Spleen (tissue), 11 donors: ENCODE data around the gene NOP56. TPM values are rescaled to one million over a fixed set of nuclear protein-coding genes. Genes with fewer than 3 reads are reported as not detected.

Experiments used
- DNase-seq: peaks from one replicate; pipeline ENCODE4 v3.0.0-alpha.2; 2020
- H3K27ac ChIP-seq, 8 donors: fragments of 200-600 bp; sonication (generic) in 7 of 8; 1 replicate in 4 of 8; 2 replicates in 4 of 8; pipeline versions ENCODE4 v1.5.0 to v1.8.0; 2016 to 2021; ENCODE audit warnings: inconsistent platforms in 4 of 8, mild to moderate bottlenecking in 4 of 8, moderate library complexity in 1 of 8
- H3K27me3 ChIP-seq, 7 donors: fragments of 200-600 bp; sonication (generic) in 6 of 7; replicated peaks in 1 of 7; 1 replicate in 4 of 7; 2 replicates in 3 of 7; pipeline versions ENCODE4 v1.5.0 to v1.8.0; 2016 to 2021; ENCODE audit warnings: inconsistent platforms in 3 of 7, mild to moderate bottlenecking in 1 of 7
- H3K36me3 ChIP-seq, 6 donors: fragments of 200-600 bp; sonication (generic) in 5 of 6; 1 replicate in 4 of 6; 2 replicates in 2 of 6; pipeline versions ENCODE4 v1.5.0 to v1.8.0; 2016 to 2021; ENCODE audit warnings: inconsistent platforms in 2 of 6
- H3K4me1 ChIP-seq, 6 donors: fragments of 200-600 bp; sonication (generic) in 5 of 6; 1 replicate in 3 of 6; 2 replicates in 3 of 6; pipeline versions ENCODE4 v1.5.0 to v1.8.0; 2016 to 2021; ENCODE audit warnings: inconsistent platforms in 3 of 6
- H3K4me3 ChIP-seq, 8 donors: fragments of 200-600 bp; sonication (generic) in 7 of 8; 1 replicate in 4 of 8; 2 replicates in 4 of 8; pipeline versions ENCODE4 v1.5.0 to v1.8.0; 2016 to 2021; ENCODE audit warnings: inconsistent platforms in 4 of 8, mild to moderate bottlenecking in 4 of 8, moderate library complexity in 2 of 8
- H3K9me3 ChIP-seq, 8 donors: fragments of 200-600 bp; sonication (generic) in 7 of 8; 1 replicate in 4 of 8; 2 replicates in 4 of 8; pipeline versions ENCODE4 v1.5.0 to v1.8.0; 2016 to 2021; ENCODE audit warnings: inconsistent platforms in 4 of 8
- POLR2A ChIP-seq, 3 donors: fragments of 450-650 bp; IDR thresholded peaks; one replicate each; pipeline ENCODE4 v1.5.1; 2017; ENCODE audit warnings: antibody characterized with exemption in 3 of 3, mild to moderate bottlenecking in 1 of 3
- POLR2AphosphoS5 ChIP-seq, 3 donors: sonication (generic); formaldehyde crosslinking; IDR thresholded peaks; one replicate each; pipeline ENCODE4 v1.5.1; 2017; ENCODE audit warnings: antibody characterized with exemption in 3 of 3
- WGBS, 5 donors: extraction: QIAGEN DNeasy Blood & Tissue Kit in 3 of 5; methylation state at CpG; one replicate each; pipeline versions ENCODE4 v1.1.5 to v1.1.7; 2013 to 2018; 5-methylcytosine and 5-hydroxymethylcytosine counted together
- intact Hi-C: fragments of 100-400 bp; cut with DNase I; formaldehyde crosslinking; loops from one replicate; pipeline ENCODE4 v1.15.0; 2023; ENCODE audit warnings: low total_unique reads
- polyA plus RNA-seq, 3 donors: library from polyadenylated mRNA; stranded (reverse); fragments of 200-250 nt; gene quantifications; one replicate each; pipeline ENCODE4 v1.2.1, GENCODE V29; 2013
- total RNA-seq, 7 donors: library from RNA; depleted of rRNA in 3 of 7; stranded (reverse); fragments of >200 nt in 3 of 7; fragmentation: NEBNext Ultra II Directional in 4 of 7; extraction: Animal tissue kit (Norgen Biotek cat#: 25700) in 4 of 7; gene quantifications; one replicate each; pipeline versions ENCODE4 v1.1.0 to v1.2.1, GENCODE V29; 2016 to 2021
- TF ChIP-seq, protein P1 (sequence below), 11 experiments: fragments of 200-600 bp in 7 of 11; fragments of 450-650 bp in 4 of 11; sonication (generic) in 4 of 11; IDR thresholded peaks in 8 of 11; conservative IDR thresholded peaks in 3 of 11; 1 replicate in 7 of 11; 2 replicates in 4 of 11; pipeline versions ENCODE4 v1.4.0 to v1.8.0; 2016 to 2021; ENCODE audit warnings: antibody characterized with exemption in 11 of 11, inconsistent platforms in 4 of 11, mild to moderate bottlenecking in 1 of 11
- donor health status: healthy with polysubstance abuse.
- donor health status: DM: no; HTN: no; CAD: no; lungs with moderate emphysema.
- donor health status: DM: no; HTN: no; CAD: no.
- donor health status: Bipolar disorder and iron deficiency.
- donor health status: healthy.
- donor health status: DM: no; HTN: no; CAD: no.
- donor health status: DM: yes; HTN: yes; CAD: no.

NOP56 gene
- total and polyA plus RNA-seq, 10 donors = 82.1 to 208 (median 136) TPM

DNA sequence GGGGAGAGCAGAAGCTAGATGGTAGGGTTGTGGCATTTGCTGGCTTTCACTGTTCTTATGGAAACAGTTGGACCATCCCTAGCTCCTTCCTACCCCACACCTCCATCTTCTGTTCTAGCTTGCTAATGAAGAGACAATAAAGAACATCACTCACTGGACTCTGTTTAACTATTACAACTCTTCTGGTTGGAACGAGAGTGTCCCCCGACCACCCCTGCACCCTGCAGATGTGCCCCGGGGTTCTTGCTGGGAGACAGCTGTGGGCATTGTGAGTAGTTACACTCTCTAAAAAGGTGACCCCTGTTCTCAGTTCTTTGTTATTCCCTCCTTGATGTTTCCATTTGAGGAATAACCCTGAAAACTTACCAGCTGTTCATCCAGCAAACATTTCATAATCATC lies 40.4 kb upstream of the NOP56 start:
- no peaks in the 10 kb centered on the region for H3K4me1 ChIP-seq
- no peak overlapping the region for H3K4me3 ChIP-seq
- 87 to 96% (median 93%) methylated on average over 3 of the region's 3 CpGs for WGBS, 5 donors
- no peak for DNase-seq
- TF ChIP-seq POLR2AphosphoS5 (IDR thresholded peaks at IDR 0.05) (no peak), POLR2A (IDR thresholded peaks at IDR 0.05) (no peak)
- TF ChIP-seq, protein P1, sequence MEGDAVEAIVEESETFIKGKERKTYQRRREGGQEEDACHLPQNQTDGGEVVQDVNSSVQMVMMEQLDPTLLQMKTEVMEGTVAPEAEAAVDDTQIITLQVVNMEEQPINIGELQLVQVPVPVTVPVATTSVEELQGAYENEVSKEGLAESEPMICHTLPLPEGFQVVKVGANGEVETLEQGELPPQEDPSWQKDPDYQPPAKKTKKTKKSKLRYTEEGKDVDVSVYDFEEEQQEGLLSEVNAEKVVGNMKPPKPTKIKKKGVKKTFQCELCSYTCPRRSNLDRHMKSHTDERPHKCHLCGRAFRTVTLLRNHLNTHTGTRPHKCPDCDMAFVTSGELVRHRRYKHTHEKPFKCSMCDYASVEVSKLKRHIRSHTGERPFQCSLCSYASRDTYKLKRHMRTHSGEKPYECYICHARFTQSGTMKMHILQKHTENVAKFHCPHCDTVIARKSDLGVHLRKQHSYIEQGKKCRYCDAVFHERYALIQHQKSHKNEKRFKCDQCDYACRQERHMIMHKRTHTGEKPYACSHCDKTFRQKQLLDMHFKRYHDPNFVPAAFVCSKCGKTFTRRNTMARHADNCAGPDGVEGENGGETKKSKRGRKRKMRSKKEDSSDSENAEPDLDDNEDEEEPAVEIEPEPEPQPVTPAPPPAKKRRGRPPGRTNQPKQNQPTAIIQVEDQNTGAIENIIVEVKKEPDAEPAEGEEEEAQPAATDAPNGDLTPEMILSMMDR (IDR thresholded peaks at IDR 0.05 in 8 of 11, conservative IDR thresholded peaks at IDR 0.05 in 3 of 11) = no peak
- intact Hi-C loops = no loop called here
- H3K9me3 ChIP-seq = peaks cover 0 to 13% (median 7%) of the 10 kb centered on the region in 8 donors
- H3K36me3 ChIP-seq = no peaks in the 10 kb centered on the region
- peaks cover 0 to 28% (median 0%) of the 10 kb centered on the region in 7 donors for H3K27me3 ChIP-seq
- no peak overlapping the region for H3K27ac ChIP-seq

DNA sequence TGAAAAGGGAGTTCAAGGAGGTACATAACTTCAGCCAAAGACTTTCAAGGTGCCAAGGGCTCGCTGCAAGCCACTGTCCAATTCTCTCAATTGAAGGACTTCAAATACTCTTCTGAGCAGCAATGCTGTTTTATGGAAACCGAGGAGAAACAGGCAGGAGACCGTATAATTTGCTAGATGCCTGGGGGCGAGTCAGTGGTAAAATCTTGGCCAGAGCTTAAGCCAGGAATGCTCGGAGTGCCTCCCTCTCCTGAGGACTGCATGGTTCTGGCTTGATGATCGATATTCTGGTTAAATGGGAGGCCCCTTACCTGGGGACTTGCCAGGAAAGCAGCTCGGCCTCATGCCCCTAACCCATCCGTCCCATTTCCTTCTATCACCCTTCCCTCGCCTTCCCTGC lies 35.8 kb upstream of the NOP56 start:
- DNase-seq = no peak
- Histone ChIP-seq H3K4me1 (no peaks in the 10 kb centered on the region), H3K27me3 (peaks cover 0 to 22% (median 0%) of the 10 kb centered on the region in 7 donors), H3K36me3 (no peaks in the 10 kb centered on the region), H3K27ac (no peak overlapping the region), H3K4me3 (no peak overlapping the region), H3K9me3 (peaks cover 0 to 8% (median 2%) of the 10 kb centered on the region in 8 donors)
- TF ChIP-seq POLR2A (IDR thresholded peaks at IDR 0.05) (no peak), POLR2AphosphoS5 (IDR thresholded peaks at IDR 0.05) (no peak)
- TF ChIP-seq, protein P1 (IDR thresholded peaks at IDR 0.05 in 8 of 11, conservative IDR thresholded peaks at IDR 0.05 in 3 of 11) = no peak
- WGBS, 5 donors = 73 to 83% (median 80%) methylated on average over 9 of the region's 9 CpGs
- intact Hi-C loops = no loop called here

DNA sequence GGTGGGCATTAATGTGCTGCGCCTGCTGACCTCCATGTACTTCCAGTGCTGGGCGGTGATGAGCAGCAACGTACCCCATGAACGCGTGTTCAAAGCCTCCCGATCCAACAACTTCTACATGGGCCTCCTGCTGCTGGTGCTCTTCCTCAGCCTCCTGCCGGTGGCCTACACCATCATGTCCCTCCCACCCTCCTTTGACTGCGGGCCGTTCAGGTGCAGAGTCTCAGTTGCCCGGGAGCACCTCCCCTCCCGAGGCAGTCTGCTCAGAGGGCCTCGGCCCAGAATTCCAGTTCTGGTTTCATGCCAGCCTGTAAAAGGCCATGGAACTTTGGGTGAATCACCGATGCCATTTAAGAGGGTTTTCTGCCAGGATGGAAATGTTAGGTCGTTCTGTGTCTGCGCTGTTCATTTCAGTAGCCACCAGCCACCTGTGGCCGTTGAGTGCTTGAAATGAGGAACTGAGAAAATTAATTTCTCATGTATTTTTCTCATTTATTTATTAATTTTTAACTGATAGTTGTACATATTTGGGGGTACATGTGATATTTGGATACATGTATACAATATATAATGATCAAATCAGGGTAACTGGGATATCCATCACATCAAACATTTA lies 35.2 kb upstream of the NOP56 start:
- Histone ChIP-seq H3K27ac (no peak overlapping the region), H3K27me3 (peaks cover 0 to 26% (median 0%) of the 10 kb centered on the region in 7 donors), H3K4me1 (no peaks in the 10 kb centered on the region), H3K36me3 (no peaks in the 10 kb centered on the region), H3K4me3 (no peak overlapping the region), H3K9me3 (peaks cover 0 to 8% (median 2%) of the 10 kb centered on the region in 8 donors)
- TF ChIP-seq POLR2AphosphoS5 (IDR thresholded peaks at IDR 0.05) = no peak
- TF ChIP-seq POLR2A (IDR thresholded peaks at IDR 0.05) = no peak
- TF ChIP-seq, protein P1 (IDR thresholded peaks at IDR 0.05 in 8 of 11, conservative IDR thresholded peaks at IDR 0.05 in 3 of 11) = no peak
- DNase-seq = no peak
- WGBS, 5 donors = 70 to 86% (median 78%) methylated on average over 16 of the region's 16 CpGs
- intact Hi-C loops = no loop called here

DNA sequence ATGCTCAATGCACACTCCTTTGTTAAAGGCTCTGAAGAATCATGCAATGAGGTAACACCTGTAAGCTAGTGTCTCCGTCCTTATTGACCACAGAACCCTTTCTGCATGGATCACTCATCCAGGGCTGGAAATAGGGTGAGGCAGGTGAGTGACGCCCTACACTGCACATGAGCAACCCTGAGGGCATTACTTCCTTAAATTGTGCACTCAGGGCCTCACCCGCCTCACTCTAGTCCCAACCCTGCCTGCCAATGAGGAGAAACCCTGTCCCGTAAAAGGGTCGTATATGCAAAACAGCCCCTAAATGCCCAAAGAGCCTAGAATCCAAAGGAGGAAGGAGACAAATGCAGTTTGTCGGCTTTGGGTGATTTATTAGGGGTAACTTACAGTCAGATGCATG lies 33.6 kb upstream of the NOP56 start:
- H3K4me1 ChIP-seq = no peaks in the 10 kb centered on the region
- WGBS, 5 donors = 69 to 78% (median 76%) methylated on average over 6 of the region's 6 CpGs
- intact Hi-C loops = no loop called here
- H3K9me3 ChIP-seq = peaks cover 0 to 8% (median 2%) of the 10 kb centered on the region in 8 donors
- H3K36me3 ChIP-seq = no peaks in the 10 kb centered on the region
- H3K4me3 ChIP-seq = no peak overlapping the region
- H3K27me3 ChIP-seq = peaks cover 0 to 22% (median 0%) of the 10 kb centered on the region in 7 donors
- no peak for TF ChIP-seq POLR2A (IDR thresholded peaks at IDR 0.05)
- no peak for TF ChIP-seq POLR2AphosphoS5 (IDR thresholded peaks at IDR 0.05)
- TF ChIP-seq, protein P1 (IDR thresholded peaks at IDR 0.05 in 8 of 11, conservative IDR thresholded peaks at IDR 0.05 in 3 of 11) = no peak
- no peak for DNase-seq
- no peak overlapping the region for H3K27ac ChIP-seq
